Esophagus muscularis mucosa (tissue), 4 donors: ENCODE results near the gene RRP36. TPM values are rescaled to one million over a fixed set of nuclear protein-coding genes. Genes with fewer than 3 reads are reported as not detected.

Experiments
- DNase-seq: peaks from one replicate; pipeline ENCODE4 v3.0.0-alpha.2; 2017; ENCODE audit errors: extremely low spot score
- H3K27ac ChIP-seq, 4 donors: fragments of 200-600 bp; sonication (generic); replicated peaks in 1 of 4; 1 replicate in 3 of 4; 2 replicates in 1 of 4; pipeline ENCODE4 v1.5.1; 2016 to 2019; ENCODE audit warnings: mild to moderate bottlenecking in 1 of 4
- H3K27me3 ChIP-seq, 4 donors: fragments of 200-600 bp; sonication (generic); one replicate each; pipeline versions ENCODE4 v1.5.1 to v1.6.0; 2016 to 2019
- H3K36me3 ChIP-seq, 4 donors: fragments of 200-600 bp; sonication (generic); one replicate each; pipeline ENCODE4 v1.5.1; 2016 to 2019
- H3K4me1 ChIP-seq, 4 donors: fragments of 200-600 bp; sonication (generic); one replicate each; pipeline ENCODE4 v1.5.1; 2016 to 2019
- H3K4me3 ChIP-seq, 4 donors: fragments of 200-600 bp; sonication (generic); 1 replicate in 2 of 4; 2 replicates in 2 of 4; pipeline ENCODE4 v1.5.1; 2016 to 2019; ENCODE audit warnings: mild to moderate bottlenecking in 4 of 4, moderate library complexity in 1 of 4
- H3K9me3 ChIP-seq, 4 donors: fragments of 200-600 bp; sonication (generic); 1 replicate in 3 of 4; 2 replicates in 1 of 4; pipeline ENCODE4 v1.5.1; 2016 to 2019
- CTCF ChIP-seq, 3 experiments: fragments of 200-600 bp in 2 of 3; fragments of 450-650 bp in 1 of 3; sonication (generic) in 2 of 3; IDR thresholded peaks; one replicate each; pipeline ENCODE4 v1.5.1; 2017 to 2019; ENCODE audit warnings: antibody characterized with exemption in 3 of 3, mild to moderate bottlenecking in 2 of 3, moderate library complexity in 1 of 3
- EP300 ChIP-seq: sonication (generic); formaldehyde crosslinking; IDR thresholded peaks from one replicate; pipeline ENCODE4 v1.6.1; 2017; ENCODE audit warnings: antibody characterized with exemption
- POLR2A ChIP-seq: fragments of 450-650 bp; IDR thresholded peaks from one replicate; pipeline ENCODE4 v1.6.1; 2017; ENCODE audit warnings: antibody characterized with exemption, moderate library complexity, mild to moderate bottlenecking, low read depth
- POLR2AphosphoS5 ChIP-seq, 2 donors: sonication (generic); formaldehyde crosslinking; IDR thresholded peaks; one replicate each; pipeline ENCODE4 v1.6.1; 2017; ENCODE audit warnings: antibody characterized with exemption in 2 of 2
- WGBS: methylation state at CpG from one replicate; pipeline ENCODE4 v1.1.5; 2018; 5-methylcytosine and 5-hydroxymethylcytosine counted together
- intact Hi-C: fragments of 100-400 bp; cut with DNase I; formaldehyde crosslinking; loops from one replicate; pipeline ENCODE4 v1.15.1; 2023
- total RNA-seq, 4 donors: library from RNA; depleted of rRNA; stranded (reverse); fragments of >200 nt; gene quantifications; one replicate each; pipeline versions ENCODE4 v1.1.0 to v1.2.1, GENCODE V29; 2016

RRP36 gene
- total RNA-seq, 4 donors from 2014 or later = 43.2 to 65.2 (median 51.4) TPM

DNA sequence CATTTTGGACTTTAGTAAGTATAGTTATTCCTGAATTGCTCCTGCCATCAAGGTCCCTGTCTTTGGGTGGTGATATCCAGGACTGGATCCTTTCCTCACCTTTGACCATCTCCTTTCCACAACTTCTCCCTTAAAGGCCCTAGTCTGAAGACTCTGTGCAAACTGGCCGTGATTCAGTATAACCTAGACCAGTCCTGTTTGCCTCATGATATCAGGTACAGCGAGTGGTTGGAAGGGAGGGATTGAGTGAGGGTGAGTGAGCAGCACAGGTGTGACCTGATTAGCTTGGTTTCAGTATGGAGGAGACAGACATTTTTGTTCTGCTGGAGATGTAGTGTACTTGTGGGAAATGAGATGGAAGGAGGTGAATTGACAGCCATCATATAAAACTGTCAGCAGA is 2.3 kb upstream of the RRP36 start:
- TF ChIP-seq POLR2AphosphoS5 (IDR thresholded peaks at IDR 0.05) (no peak), EP300 (no peak), CTCF (IDR thresholded peaks at IDR 0.05) (no peak), POLR2A (no peak)
- Histone ChIP-seq H3K27ac (no peak overlapping the region), H3K27me3 (no peaks in the 10 kb centered on the region), H3K4me1 (peaks cover 62 to 77% (median 65%) of the 10 kb centered on the region in 4 donors), H3K4me3 (no peak overlapping the region), H3K9me3 (no peaks in the 10 kb centered on the region), H3K36me3 (peaks cover 12 to 39% (median 36%) of the 10 kb centered on the region in 4 donors)
- DNase-seq = no peak
- WGBS = 88% methylated on average over 2 of the region's 2 CpGs
- intact Hi-C loops = loop anchor here (5.0 to 10.0 kb wide), 2 partner anchors 33 to 114 kb away; partner anchors contain the start of gene CUL7

DNA sequence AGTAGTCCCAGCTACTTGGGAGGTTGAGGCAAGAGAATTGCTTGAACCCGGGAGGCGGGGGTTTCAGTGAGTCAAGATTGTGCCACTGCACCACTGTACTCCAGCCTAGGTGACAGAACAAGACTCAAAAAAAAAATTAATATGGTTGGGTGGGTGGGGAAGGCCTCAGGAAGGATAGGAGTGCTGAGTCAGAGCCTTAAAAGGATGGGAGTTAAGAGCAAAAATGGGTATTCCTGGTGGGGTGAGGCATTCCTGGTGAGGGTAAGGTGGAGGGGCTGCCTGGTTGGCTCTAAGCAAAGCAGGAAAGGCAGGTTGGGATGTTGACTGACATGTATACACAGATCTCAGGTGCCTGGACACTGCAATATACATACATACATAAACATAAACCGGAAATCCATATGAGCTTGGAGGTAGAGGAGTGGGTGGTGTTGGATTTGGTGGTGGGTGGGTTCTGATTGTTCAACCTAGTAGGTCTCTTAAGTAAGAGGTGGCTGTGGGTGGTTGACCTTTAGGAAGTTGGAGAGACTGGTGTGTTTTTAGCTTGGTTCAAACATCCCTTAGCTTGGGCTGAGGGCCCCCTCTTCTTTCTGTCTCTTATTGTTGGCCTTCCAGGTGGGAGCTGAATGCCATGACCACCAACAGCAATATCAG is 1.2 kb upstream of the RRP36 start:
- Histone ChIP-seq H3K9me3 (no peaks in the 10 kb centered on the region), H3K4me1 (peaks cover 55 to 77% (median 59%) of the 10 kb centered on the region in 4 donors), H3K27ac (peak overlapping the region in 3 of 4 donors; percentile 83 to 97 (median 92)), H3K36me3 (peaks cover 16 to 48% (median 43%) of the 10 kb centered on the region in 4 donors), H3K27me3 (no peaks in the 10 kb centered on the region), H3K4me3 (no peak overlapping the region)
- no peak for DNase-seq
- TF ChIP-seq POLR2AphosphoS5 (IDR thresholded peaks at IDR 0.05) (no peak), CTCF (IDR thresholded peaks at IDR 0.05) (no peak), EP300 (no peak), POLR2A (no peak)
- 87% methylated on average over 3 of the region's 3 CpGs for WGBS
- intact Hi-C loops = no loop called here

GRCh38 chr6:43020847-43021246 is 576 bp upstream of the RRP36 start:
- Histone ChIP-seq H3K27ac (peak overlapping the region; percentile 83 to 97 (median 92)), H3K4me1 (peaks cover 48 to 71% (median 52%) of the 10 kb centered on the region in 4 donors), H3K36me3 (peaks cover 21 to 54% (median 49%) of the 10 kb centered on the region in 4 donors), H3K4me3 (peak overlapping the region; percentile 79 to 99 (median 94)), H3K9me3 (no peaks in the 10 kb centered on the region), H3K27me3 (no peaks in the 10 kb centered on the region)
- DNase-seq = no peak
- TF ChIP-seq POLR2A (no peak), CTCF (IDR thresholded peaks at IDR 0.05) (no peak), EP300 (no peak), POLR2AphosphoS5 (IDR thresholded peaks at IDR 0.05) (no peak)
- 39% methylated on average over 5 of the region's 5 CpGs for WGBS
- intact Hi-C loops = no loop called here

- no peaks in the 10 kb centered on the region for H3K9me3 ChIP-seq
- no peaks in the 10 kb centered on the region for H3K27me3 ChIP-seq
- no peak overlapping the region for H3K4me3 ChIP-seq
- no peak for TF ChIP-seq POLR2A
- no peak for TF ChIP-seq EP300
- TF ChIP-seq POLR2AphosphoS5 (IDR thresholded peaks at IDR 0.05) = no peak
- no peak for TF ChIP-seq CTCF (IDR thresholded peaks at IDR 0.05)
- H3K27ac ChIP-seq = no peak overlapping the region
- intact Hi-C loops = no loop called here
- WGBS = 95% methylated on average over 2 of the region's 2 CpGs
- H3K36me3 ChIP-seq = peaks cover 45 to 65% (median 61%) of the 10 kb centered on the region in 4 donors
- DNase-seq = no peak
- peaks cover 25 to 44% (median 31%) of the 10 kb centered on the region in 4 donors for H3K4me1 ChIP-seq
Observed at GRCh38 chr6:43024436-43024835, 3.0 kb downstream of the RRP36 start.
